Hepatocyte (in vitro differentiated cells): ENCODE results near the gene RMC1.

Experiments used
- CTCF ChIP-seq: fragments of 200-600 bp; sonication (generic); IDR thresholded peaks from 2 replicates; pipeline ENCODE4 v1.5.1; 2016; ENCODE audit warnings: antibody characterized with exemption, mild to moderate bottlenecking; ENCODE audit not compliant: poor library complexity
- EZH2 ChIP-seq: fragments of 200-600 bp; sonication (generic); IDR thresholded peaks from 2 replicates; pipeline ENCODE4 v1.6.1; 2016; ENCODE audit warnings: antibody characterized with exemption, mild to moderate bottlenecking, borderline replicate concordance

- no peak for TF ChIP-seq CTCF
- no peak for TF ChIP-seq EZH2
Observed at GRCh38 chr18:23575309-23575651, 72.0 kb downstream of the RMC1 start.
